Hindlimb muscle (tissue), 1 donor: Measurements from ENCODE around the gene SYNPO. TPM values are rescaled to one million over a fixed set of nuclear protein-coding genes. Genes with fewer than 3 reads are reported as not detected.

ENCODE experiments used
- DNase-seq: peaks from one replicate; pipeline ENCODE4 v3.0.0-alpha.2; 2013
- polyA plus RNA-seq: library from polyadenylated mRNA; unstranded; fragments of 120-200 nt; gene quantifications from one replicate; pipeline ENCODE4 v1.2.1, GENCODE V29; 2013; ENCODE audit not compliant: insufficient read length

SYNPO gene
- polyA plus RNA-seq, 1 donor = 32.8 TPM

- DNase-seq = no peak
Measured at GRCh38 chr5:150659360-150660107, 19.1 kb downstream of the SYNPO start.

DNA sequence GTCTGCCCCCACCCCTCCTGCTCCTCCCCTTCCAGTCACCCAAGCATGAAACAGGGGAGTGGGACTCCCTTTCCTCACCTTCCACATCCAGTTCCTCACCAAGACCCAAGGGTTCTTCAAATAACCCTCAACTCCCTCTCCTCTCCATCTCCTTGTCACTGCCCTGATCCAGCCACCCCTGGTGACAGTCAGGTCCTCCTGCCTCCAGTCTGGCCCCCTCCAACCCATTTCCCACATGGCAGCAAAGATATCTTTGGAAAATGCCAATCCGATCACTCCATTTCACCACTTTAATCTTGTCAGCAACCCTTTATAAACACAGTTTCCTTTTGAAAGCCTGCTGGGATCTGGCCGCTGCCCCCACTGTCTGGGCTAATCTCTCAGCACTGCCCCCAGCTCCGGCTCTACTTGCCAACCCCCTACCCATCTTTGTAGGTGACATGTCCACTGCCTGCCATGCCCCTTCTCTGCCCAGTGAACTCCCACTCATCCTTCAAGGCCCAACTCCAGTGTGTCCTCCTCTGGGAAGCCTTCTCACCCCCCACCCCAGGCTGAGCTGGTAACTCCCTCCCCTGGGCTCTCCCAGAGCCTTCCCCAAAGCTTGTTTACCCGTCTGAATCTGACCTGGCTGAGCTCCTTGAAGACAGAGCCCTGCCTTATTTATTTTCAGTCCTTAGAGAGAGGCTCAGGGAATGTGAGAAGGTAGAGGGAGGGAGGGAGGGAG, 19.8 kb downstream of the SYNPO start:
- no peak for DNase-seq

DNA sequence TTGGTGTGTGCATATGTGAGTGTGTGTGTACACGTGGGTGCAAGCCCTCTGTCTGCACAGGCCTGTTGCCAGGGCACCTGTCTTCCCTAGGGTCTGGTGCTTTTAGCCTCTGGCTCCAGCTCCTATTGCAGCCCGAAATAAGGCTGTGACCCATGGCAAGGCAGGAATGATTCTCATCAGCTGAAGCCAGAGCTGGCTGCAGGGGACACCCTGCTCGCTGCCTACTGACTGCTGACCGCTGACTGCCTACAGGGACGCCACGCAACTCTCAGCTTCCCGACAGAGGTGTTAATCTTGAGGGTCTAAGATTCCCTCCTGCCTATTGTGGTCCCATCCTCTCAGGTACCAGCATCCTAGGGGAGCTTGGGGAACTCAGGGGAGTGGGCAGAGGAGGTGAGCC, 20.6 kb downstream of the SYNPO start, which contains the start of gene MYOZ3:
MYOZ3 (plus strand) TSS at position 166 of the 400 bp plus-strand sequence. CDS start 1,691 bp downstream, outside the sequence.
- no peak for DNase-seq

DNA sequence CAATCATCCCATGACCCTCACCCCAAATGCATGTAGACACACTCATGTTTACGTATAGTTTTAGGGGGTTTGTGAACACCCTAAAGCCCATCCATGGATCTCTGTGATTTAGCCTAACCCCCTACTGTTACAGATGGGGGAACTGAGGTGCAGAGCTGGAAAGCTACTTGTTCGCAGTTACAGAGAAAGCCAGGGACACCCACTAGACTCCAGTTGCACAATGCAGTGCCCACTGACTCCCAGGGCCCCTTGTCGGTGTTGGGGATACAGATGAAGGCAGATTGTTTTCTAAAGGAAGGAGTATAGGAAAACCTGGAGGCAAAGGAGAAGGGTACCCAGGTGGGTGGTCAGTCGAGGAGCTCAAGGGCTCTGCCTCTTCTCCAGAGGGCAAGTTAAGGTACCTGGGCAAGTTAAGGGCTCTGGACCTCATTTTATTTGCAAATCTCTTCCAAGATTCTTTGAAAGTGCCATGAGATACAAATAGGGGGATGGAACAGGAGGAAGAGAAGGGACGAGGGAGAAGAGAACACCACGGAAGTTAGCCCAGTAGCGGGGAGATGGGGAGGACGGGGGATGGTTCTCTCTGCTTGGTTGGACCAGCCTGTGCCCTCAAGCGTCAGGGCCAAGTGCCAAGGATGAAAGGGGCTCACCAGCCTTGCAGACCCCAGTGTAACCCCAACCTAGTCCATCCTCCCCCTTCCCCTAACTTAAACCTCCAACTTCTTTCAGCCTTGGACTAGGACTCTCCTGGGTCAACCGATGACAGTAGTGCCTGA, 21.5 kb downstream of the SYNPO start:
- no peak for DNase-seq

DNA sequence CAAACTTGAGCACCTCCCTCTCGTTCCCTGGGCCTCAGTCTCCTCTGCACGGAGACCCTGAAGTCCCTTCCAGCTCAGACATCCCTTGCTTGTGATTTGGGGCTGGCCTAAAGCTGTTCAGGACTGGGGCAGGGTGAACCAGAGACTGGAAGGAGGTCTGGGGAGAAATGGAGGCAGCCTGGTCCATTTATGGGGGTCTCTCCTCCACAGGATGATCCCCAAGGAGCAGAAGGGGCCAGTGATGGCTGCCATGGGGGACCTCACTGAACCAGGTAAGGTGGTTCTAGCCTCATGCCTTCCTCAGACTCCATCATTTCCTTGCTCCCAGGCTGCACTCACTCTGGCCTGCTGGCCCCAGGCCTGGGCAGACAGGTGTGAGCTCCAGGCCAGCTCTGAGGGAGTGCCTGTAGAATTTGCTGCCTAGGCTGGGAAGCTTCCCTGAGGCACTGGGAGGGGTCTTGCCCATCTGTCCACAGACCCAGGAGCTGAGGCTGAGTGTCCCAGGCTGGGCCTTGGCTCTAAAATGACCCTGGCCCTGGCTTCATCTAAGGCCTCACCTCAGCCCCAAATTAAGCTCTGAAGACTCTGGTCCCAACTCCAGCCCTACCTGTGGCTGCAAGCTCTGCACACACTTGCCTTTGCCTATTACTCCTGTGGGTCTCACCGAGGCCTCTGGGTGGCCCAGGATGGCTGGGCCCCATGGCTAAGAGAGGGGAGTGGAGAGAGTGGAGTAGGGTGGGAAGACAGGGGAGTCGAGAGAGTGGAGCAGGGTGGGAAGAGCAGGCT, 22.5 kb downstream of the SYNPO start:
- DNase-seq = no peak

DNA sequence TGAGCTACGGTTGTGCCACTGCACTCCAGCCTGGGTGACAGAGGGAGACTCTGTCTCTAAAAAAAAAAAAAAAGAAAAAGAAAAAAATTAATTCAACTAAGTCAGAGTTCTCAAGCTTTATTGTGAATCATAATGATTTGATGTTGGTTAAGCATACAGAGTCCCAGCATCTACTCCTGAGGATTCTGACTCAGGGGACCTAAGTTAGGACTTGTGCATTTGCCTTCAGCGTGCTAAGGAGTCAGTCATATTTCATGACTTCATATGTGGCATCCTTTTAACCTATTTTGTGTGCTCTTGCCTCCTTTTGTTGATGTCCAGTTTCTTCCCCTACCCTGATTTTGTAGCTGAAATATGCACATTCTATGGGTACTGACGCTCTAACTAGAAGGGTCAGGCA, 23.5 kb downstream of the SYNPO start:
- no peak for DNase-seq

DNA sequence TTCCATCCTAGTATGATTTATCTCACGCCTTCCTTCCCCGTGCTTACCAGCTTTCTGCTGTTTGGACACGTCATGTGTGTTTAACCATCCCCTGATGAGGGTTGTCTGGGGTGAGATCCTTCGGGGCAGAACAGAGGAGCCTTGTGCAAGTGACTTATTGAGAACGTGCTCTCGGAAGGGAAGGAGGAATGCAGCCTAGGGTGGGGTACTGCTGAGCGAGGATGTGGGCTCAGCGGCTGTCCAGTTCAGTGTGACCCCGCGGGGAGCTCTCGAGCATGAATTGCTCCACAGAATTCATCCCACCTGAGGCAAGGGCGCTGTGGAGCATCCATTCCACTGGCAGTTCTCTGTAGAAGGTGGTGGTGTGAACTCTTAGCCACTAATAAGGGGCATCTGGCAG, 24.6 kb downstream of the SYNPO start:
- no peak for DNase-seq

GRCh38 chr5:150670275-150670947, 30.0 kb downstream of the SYNPO start:
- no peak for DNase-seq

GRCh38 chr5:150670948-150671310, 30.5 kb downstream of the SYNPO start:
- DNase-seq = peak; percentile 54

- no peak for DNase-seq
Measured at GRCh38 chr5:150671509-150672236, 31.2 kb downstream of the SYNPO start.

- no peak for DNase-seq
Measured at GRCh38 chr5:150672237-150672883, 31.9 kb downstream of the SYNPO start.

GRCh38 chr5:150672884-150673275, 32.4 kb downstream of the SYNPO start:
- DNase-seq = no peak

DNA sequence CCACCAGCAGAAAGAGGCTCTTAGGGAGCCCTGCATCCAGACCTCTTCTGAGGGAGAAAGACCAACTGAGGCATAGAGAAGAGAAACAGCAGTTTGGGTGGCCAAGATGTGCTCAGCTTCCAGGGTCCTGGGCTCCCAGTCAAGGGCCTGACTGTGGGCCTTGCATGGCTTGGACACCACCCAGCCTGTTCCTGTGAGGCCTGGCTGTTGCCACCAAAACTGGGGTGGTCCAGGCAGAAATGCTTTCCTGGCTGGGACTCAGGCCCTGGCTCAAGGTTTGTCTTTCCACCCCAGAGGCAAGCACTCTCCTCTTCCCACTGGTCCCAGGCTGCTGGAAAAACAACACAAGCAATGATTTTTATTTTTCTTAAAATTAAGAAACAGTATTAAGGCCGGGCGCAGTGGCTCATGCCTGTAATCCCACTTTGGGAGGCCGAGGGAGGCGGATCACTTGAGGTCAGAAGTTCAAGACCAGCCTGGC, 33.9 kb downstream of the SYNPO start:
- DNase-seq = peak; percentile 86

- no peak for DNase-seq
Measured at GRCh38 chr5:150675069-150675468, 34.6 kb downstream of the SYNPO start.

GRCh38 chr5:150676578-150676977, 36.1 kb downstream of the SYNPO start:
- no peak for DNase-seq

DNA sequence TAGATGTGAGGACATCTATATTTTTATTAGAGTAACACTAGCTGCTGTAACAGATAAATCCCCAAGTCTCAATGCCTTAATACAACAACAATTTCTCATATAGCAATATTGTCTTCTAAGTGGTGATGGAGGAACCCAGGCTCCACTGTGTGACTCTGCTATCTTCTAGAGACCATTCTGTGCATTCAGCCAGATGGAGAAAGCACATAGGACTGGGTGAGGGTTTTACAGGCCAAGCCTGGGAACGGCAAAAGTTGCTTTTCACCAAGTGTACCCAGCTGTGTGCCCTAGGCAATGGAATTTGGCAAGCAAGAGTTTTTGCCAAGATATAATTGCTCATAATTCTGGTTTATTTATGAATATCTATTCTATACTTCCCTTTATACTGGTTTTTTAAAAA, 48.7 kb downstream of the SYNPO start:
- no peak for DNase-seq

DNA sequence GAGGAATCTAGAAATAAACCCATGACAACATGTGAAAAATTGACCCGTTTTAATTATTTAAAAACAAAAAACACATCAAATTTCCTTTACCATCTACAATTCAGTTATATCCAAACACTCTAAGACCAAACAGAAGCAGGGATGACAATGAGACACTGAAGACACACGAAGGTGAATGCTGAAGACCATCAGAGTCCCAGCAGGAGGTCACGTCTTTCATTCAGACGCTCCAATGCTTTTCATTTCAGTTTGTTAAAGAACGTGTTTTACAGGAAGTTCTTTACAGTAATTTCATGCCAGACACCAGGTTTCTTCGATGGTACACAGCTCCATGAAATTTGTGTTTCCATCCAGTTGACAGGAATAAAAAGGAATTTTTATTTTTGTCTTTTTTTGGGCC, 50.3 kb downstream of the SYNPO start:
- DNase-seq = no peak

DNA sequence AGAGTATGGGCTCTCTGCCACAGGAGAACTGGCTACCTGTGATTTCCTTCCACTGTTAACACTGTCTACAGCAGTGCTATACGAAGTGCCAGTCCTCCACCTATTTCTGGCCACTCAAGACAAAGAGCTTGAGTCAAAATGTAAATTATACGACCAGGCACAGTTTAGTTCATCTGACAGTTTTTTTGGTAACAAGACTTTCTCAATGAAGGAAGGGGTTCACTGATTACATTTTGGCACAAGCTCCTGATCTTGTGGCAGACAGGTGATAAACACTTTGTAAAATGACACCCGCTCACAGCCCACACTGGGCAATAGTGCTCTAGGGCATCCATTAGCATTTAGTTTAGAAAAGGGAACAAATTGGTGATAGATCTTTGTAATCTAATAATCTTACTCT, 51.8 kb downstream of the SYNPO start:
- DNase-seq = no peak

DNA sequence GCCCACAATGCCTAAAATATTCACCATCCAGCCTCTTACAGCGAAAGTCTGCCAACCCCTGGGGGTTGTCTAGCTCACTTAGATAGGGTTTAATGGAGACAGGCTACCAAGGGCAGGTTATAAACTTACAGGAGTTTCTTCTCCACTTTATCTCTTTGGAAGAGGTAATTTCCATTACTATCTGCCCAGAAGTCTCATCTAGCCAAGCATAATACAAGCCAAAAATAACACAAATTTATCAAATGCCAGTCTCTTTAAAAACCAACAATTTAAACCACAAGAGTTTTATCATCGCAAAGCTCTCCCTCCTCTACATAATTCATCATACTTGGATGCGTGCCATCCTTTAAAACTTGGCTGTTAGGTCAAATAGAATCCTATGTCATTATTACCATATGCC, 54.2 kb downstream of the SYNPO start:
- no peak for DNase-seq

DNA sequence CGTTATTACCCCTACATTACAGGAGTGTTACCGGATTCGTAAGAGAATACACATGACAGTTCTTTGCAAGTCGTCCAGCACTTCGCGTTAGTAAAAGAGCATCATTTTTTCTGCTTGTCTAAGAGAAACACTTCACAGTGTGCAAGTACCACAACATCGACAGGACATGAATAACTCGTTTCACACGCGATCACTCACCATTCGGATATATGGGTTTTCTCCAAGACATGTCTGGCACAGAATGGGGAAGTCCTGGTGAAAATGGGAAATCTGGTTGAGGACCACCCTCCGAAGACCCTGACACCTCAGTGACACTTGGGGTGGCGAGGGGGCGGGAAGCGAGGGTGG, 59.8 kb downstream of the SYNPO start:
- DNase-seq = no peak
